Occipital lobe (tissue), 2 donors: ENCODE results near the gene C8G. TPM values are rescaled to one million over a fixed set of nuclear protein-coding genes. Genes with fewer than 3 reads are reported as not detected.
A peak's percentile ranks its signal among the peaks of the same experiment; 100 is the strongest.

Source experiments
- DNase-seq: peaks from one replicate; lab custom pipeline; 2025; lab: John Stamatoyannopoulos, UW
- total RNA-seq: library from RNA; depleted of rRNA; stranded (reverse); fragments of >200 nt; gene quantifications from one replicate; pipeline ENCODE4 v1.2.3, GENCODE V29; 2014

The C8G gene
- total RNA-seq, 1 donor from 2014 or later, result not detected

GRCh38 chr9:136941231-136942111 lies 3.6 kb upstream of the C8G start:
- DNase-seq, result no peak

GRCh38 chr9:136942112-136942880 lies 2.7 kb upstream of the C8G start:
- no peak for DNase-seq

- DNase-seq, result no peak
Observed at GRCh38 chr9:136942881-136943230, 2.2 kb upstream of the C8G start.

GRCh38 chr9:136943291-136944211 lies 1.5 kb upstream of the C8G start:
- no peak for DNase-seq

GRCh38 chr9:136944212-136944518 lies 878 bp upstream of the C8G start:
- DNase-seq, result no peak

GRCh38 chr9:136945333-136946227 lies 537 bp downstream of the C8G start:
- DNase-seq, result no peak

GRCh38 chr9:136946228-136947027 lies 1.4 kb downstream of the C8G start:
- no peak for DNase-seq

- DNase-seq, result no peak
Observed at GRCh38 chr9:136947028-136947891, 2.2 kb downstream of the C8G start.

GRCh38 chr9:136947955-136948510 lies 3.0 kb downstream of the C8G start:
- peak; percentile 38 for DNase-seq

- no peak for DNase-seq
Observed at GRCh38 chr9:136949239-136949816, 4.3 kb downstream of the C8G start.

GRCh38 chr9:136949817-136950655 lies 5.0 kb downstream of the C8G start:
- peak; percentile 94 for DNase-seq

GRCh38 chr9:136950656-136951276 lies 5.7 kb downstream of the C8G start:
- no peak for DNase-seq

GRCh38 chr9:136951541-136952320 lies 6.7 kb downstream of the C8G start, which contains the start of gene LCN12:
Gene LCN12, plus strand, starts transcription at chr9:136952273. Its CDS starts 55 bp downstream, at chr9:136952328.
- DNase-seq, result no peak

GRCh38 chr9:136952321-136952850 lies 7.3 kb downstream of the C8G start:
- no peak for DNase-seq

GRCh38 chr9:136952876-136953770 lies 8.1 kb downstream of the C8G start:
- no peak for DNase-seq
